ENCODE measurements around the gene TNFRSF14.

The TNFRSF14 gene

DNA sequence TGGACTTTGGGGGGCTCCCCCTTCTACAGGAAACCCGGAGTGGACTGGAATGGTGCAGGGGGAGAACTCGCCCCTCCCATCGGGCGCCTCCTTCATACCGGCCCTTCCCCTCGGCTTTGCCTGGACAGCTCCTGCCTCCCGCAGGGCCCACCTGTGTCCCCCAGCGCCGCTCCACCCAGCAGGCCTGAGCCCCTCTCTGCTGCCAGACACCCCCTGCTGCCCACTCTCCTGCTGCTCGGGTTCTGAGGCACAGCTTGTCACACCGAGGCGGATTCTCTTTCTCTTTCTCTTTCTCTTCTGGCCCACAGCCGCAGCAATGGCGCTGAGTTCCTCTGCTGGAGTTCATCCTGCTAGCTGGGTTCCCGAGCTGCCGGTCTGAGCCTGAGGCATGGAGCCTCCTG, at the start of gene TNFRSF14:
TSS of gene TNFRSF14 (plus strand) at position 95 of the 401 bp plus-strand sequence. CDS start at position 389, 294 bp downstream.
- intact Hi-C loops (cut with DNase I) = no loop called here

DNA sequence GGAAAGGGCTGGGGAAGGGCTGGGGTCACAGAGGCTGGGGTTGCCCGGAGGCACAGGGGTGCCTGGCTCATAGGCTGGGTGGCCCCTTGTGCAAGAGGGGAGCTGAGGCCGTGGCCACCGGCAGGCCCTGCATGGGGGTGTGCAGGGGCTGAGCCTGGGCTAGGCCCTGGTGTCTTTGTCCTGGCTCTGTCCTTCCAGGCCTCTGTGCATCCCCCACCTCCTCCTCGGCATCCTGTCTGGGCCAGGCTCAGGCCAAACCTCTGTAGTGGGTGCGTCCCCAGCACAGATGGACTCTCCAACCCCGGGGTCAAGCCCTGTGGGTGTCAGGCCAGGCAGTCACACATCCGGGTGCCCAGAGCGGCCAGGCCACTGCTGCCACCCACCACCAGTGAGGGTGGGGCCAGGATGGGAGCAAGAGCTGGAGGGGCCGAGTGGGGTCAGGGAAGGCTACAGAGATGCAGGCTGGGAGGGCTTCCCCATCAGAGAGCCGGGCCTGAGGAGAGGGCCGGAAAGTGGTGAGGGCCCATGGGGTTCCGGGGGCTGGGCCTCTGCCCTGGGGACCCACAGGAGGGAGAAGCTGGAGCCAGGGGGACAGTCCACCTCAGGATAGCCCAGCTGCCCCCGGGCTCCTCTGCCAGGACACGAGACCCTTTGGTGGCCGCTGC, 49.1 kb upstream of the TNFRSF14 start:
- DNase-seq = no peak
- intact Hi-C loops (cut with DNase I) = no loop called here

More for the DNA sequence above, at the start of gene TNFRSF14:
- DNase-seq = peak in 3 of 10 donors; percentile 36 to 53 (median 47)

DNA sequence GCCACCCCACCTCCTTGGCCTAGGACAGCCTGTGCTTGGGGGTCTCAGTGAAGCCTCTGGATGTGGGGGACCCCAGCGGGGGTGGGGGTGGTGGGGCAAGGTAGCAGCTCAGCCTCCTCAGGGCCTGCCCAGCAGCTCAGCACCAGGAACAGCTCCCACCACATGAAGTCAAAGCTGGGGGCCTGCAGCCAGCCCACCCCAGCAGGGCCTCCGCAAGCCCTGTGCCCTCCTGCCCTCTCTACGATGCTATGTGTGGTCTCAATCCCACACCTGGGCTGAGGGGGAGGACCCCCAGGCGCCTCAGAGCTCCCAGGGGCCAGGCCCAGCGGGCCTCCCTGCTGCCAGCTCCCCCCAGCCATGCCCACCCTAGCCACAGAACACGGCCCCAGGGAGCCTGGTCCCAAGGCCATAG, 48.4 kb upstream of the TNFRSF14 start:
- intact Hi-C loops (cut with DNase I) = no loop called here
- DNase-seq = no peak

DNA sequence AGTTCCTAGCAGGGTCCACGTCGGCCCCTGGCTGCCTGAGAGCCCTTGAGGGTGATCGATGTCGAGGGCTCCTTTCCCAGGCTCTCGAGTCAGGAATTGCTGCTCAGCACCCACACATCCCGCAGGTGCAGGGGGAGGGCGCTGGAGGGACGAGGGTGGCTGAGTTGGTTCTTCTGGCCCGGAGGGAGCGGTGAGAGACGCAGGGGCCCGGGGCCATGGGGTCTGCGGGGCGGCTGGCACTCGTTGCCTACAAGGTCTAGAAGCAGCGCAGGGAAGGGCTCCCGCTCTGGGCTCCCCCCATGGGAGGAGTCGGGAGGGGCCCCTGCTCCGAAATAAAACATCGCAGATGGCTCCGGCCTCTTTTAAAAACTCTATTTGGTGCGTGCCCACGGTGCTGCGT, 48.0 kb upstream of the TNFRSF14 start:
- DNase-seq = no peak
- intact Hi-C loops (cut with DNase I) = no loop called here

DNA sequence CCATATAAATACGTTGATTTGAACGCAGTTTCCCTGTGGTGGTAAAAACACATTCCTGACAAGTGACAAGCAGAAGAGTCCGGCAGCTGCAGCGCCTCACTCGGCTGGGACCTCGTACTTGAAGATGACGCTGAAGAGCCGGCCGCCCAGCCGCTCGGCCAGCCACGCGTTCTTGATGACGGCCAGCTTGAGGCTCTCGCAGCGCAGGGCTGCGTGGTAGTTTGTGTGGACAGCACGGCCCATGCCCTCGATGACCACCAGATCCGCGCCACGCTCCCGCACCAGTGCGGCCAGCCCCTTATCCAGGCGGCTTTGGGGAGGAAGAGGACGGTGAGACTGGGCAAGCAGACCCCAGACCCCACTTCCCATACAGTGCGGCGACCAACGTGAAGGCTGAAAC, 47.4 kb upstream of the TNFRSF14 start:
- DNase-seq = no peak
- intact Hi-C loops (cut with DNase I) = no loop called here

DNA sequence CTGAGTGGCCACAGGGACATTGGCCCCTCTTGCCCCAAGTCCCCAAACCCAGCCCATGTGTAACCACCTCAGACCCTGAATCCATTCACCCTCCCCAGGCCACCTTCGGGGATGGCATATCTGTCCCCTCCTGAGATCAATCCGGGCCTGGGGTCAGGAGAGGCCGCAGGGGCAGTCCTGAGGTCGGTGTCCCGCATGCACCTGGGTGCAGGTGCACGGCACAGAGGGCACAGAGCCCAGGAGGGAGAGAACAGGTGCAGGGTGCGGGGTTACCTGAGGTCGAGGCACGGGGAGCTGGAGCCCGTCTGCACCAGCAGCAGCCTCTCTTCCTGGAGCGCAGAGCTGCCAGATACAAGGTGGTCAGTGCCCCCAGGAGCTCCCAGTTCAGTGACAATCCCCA, 46.6 kb upstream of the TNFRSF14 start:
- intact Hi-C loops (cut with DNase I) = no loop called here
- DNase-seq = no peak

DNA sequence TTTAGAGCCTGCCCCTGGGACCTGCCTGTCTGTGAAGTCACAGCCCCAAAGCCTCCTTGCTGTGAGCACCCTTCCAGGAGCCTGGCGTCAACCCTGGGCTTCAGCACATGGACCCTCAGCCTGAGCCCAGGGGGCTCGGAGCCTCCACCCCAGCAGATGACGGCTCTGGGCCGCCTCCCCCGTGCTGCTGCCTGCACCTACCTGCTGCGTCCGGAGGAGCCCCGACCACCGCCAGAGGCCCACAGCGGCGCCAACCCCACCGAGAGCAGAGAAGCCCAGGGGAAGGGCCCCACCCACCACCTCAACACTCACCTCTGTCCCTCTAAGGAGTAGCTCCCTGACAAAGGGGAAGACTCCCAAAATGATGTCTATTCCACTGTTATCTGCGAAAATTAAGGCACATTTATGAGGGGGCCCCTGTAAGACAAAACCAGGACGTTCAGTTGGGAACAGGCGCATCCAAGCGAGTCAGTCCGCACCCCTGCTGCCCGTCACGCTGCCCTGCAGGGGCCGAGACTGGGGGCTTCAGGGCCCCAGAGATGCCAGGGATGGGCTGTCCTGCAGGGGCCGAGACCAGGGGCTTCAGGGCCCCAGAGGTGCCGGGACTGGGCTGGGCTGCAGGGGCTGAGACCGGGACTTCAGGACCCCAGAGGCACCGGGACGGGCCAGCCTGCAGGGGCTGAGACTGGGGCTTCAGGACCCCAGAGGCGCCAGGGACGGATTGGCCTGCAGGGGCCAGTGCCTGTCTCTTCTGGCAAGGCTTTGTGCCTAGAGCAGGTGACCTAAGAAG, 45.6 kb upstream of the TNFRSF14 start:
- DNase-seq = no peak

DNA sequence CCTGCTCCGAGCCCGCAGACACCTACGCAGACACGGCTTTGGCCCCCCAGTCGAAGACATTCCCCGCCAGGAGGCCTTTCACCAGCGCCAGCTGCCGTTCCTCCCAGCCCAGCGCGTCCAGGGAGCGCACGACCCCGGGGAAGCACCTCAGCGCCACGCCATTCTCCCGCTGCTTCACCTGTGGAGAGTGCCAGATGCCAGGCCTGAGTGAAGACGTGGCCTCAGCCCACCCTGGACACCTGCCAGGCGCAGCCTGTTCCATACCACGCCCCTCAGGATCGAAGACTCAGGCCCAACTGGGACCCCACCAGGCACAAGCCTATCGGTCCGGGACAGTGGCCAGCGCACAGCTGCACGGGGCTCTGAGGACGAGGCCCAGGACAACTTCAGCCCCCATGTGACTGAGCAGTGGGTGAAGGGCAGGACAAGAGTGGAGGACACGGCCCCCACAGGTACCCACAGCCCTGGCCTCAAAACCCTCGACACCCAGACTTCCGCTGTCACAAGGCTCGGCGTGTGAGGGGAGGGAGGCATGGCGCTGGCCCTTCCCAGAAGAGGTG, 43.2 kb upstream of the TNFRSF14 start:
- no peak for DNase-seq

More for the DNA sequence above, 45.6 kb upstream of the TNFRSF14 start:
- intact Hi-C loops (cut with DNase I) = no loop called here

DNA sequence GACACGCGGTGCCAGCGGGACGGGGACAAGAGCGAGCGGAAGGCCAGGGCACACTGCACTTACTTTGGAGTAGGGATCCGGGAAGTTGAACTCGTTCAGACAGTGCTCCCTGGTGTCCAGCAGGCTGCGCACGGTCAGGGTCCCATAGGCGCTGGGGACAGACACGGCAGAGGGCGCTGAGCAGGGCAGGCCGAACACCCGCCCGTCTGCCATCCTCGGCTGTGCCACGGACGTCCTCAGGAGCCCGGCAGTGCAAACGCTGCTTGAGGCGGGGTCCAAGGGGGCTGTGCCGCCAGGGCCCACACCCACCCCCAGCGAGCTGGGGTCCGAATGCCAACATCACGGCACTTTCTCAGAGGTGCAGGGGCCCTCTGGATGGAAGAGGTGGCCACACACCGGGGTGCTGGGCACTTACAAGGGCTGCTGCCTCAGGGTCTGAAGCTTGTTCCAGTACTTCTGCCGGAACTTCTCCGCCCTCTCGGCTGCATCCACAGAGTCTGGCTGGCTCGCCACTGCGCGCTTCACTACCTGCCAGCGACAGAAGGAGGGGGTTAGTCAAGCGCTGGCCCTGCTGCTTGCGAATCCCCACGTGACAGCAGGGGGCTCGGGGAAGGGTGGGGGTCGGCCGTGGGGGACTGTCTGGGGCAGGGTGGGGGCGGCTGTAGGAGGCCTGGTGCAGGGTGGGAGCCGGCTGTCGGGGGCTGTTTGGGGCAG, 42.1 kb upstream of the TNFRSF14 start:
- intact Hi-C loops (cut with DNase I) = no loop called here
- DNase-seq = no peak

More for the DNA sequence above, 43.2 kb upstream of the TNFRSF14 start:
- intact Hi-C loops (cut with DNase I) = no loop called here

DNA sequence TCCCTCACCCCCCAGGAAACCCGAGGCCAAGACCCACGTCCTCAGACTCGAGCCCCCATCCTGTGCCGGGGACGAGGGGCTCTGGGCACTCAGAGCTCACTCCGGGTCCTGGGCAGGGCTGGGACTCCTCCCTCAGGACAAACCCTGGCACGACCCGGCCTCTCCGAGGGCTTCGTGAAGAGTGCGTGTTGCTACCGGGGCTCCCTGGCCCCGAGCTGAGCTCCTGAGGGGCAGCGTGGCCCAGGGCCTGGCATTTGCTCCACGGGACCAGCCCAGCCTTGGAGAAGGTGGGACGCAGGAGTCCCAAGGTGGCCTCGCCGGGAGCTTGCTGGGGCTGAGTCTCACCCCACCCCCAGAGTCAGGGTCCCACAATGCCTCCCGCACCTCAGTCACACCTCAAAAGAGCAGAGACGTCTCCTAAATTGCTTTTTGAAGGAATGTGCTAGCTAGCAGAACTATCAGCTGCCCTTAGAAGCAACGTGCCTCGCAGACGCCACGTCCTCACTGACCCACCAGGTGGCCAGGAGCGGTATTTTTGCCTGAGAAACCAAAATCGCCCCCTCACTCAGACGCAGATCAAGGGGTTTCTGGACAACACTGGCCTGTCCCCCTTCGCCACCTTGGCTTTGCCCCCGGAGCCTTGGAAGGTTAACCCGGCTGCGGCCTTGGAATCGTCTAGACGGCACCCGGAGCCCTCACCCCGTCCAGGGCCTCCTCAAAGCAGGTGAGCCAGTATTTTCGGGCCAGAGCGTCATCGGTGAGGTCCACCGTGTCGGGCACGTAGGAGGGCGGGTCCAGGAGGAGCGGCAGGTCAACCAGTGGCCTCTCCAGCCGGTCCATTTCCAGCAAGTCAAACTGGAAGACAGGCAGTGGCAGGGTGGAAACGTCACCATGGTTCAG, 41.1 kb upstream of the TNFRSF14 start:
- intact Hi-C loops (cut with DNase I) = no loop called here
- no peak for DNase-seq

DNA sequence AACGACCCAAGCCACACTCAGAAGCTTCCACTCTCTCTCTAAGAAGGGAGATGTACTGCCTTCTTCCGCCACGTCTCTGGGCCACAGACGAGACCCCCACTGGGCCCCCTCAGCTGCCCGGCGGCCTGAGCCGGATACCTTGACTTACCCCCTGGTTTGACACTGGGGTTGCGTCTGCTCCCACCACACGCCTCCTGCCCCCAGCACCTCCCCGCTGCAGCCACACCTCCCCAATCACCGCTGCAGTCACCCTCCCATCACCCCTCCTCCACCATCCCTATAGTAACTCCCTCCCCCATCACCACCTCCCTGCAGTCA, 40.4 kb upstream of the TNFRSF14 start:
- DNase-seq = no peak
- intact Hi-C loops (cut with DNase I) = no loop called here

DNA sequence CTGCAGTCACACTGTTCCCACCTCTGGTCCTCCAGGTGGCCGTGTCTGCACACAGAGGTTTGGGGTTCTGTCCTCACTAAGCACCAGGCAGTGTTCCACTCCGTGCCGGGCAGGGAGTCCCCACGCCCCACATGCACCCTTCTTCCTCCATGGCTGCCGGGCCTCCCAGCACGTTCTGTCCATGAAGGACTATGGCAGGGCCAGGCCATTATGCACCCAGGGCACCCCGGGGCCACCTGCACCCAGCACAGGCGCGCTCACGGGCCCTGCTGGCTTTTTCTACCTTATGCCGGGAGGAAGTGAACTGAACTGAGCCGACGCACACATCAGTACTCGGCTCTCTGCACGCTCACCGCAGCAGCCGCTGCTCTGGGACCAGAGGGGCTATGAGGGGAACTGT, 40.0 kb upstream of the TNFRSF14 start:
- intact Hi-C loops (cut with DNase I) = no loop called here
- no peak for DNase-seq

DNA sequence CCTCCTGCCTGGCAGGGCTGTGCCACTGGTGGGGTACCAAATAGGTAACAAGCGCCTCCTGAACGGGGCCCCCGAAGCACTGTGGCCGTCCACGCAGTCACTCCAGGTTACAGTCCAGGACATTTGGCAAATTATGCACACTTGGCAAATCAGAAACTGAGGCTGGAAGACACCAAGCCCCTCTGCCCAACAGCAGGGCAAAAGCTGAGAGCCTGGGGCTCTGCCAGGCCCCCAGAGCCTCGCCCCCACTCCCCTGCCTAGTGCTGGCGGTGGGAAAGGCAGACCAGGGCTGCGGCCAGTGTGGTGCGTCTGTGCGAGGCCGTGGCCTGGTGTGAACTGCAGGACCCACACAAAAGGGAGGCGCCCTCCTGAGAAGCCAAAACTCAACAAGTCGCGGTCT, 39.2 kb upstream of the TNFRSF14 start:
- intact Hi-C loops (cut with DNase I) = no loop called here
- DNase-seq = no peak

DNA sequence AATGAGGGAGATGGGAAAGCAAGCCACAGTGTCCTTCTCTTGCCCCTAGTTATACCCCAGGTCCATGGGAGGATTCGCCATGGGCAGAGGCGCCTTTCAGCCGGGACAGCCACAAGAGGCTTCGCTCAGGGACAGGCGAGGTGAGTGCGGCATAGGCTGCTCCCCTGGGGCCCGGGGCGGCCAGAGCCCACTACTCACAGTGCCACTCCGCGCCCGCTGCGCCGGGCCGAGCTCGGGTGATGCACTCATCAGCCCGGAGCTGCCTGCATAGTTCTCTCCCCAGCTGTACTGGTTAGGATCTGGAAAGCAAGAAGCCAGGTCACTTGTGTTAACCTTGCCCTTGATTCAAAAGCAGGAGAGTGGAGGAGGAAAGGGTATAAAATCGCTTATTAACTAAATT, 38.2 kb upstream of the TNFRSF14 start:
- DNase-seq = no peak
- intact Hi-C loops (cut with DNase I) = no loop called here

DNA sequence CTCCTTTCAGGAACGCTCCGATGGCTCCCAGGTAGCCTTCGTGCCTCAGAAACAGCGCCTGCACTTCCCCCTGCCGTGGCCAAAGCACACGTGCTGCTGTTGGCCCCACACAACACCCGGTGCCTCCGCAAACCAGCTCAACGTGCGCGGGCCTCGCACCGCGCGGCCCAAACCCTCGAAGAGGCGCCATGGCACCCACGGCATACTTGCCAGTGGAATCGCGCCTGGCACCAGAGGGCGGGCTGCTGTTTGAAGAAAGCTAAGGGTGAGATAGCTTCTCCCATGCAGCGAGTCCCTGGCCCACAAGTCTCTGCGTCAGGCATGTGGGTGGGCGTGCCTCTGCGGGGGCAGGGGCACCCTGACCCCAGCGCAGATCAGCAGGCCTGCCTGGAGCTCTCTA, 37.6 kb upstream of the TNFRSF14 start:
- DNase-seq = peak in 1 of 10 donors; percentile 85
- intact Hi-C loops (cut with DNase I) = no loop called here

DNA sequence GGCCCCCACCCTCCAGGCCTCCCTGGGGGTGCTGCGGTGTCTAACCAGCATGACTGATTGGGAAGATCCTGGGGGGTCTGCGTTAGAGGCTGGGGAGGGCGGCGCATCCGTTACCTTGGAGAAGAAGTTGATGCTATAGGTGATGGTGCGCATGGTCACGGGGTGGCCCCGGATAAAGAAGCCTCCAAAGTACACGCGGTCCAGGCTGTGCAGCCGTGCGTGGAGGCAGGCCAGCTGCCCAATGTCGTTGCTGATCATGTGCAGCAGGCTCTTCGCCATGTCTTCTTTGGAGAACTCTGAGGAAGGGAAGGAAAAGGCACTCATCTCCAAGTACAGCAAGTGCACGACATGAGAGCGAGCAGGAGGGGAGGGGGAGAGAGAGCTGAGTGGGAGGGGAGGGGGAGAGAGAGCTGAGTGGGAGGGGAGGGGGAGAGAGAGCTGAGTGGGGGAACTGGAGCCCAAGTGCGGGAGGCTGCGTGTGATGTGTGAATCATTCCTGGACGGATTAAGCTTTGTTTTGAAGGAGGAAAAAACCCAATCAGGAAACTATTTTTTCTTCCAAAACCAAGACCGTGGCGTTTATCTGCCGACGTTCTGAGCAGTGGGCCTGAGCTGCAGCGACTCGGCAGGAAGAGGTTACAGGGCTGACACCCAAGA, 37.0 kb upstream of the TNFRSF14 start:
- intact Hi-C loops (cut with DNase I) = no loop called here
- DNase-seq = peak in 4 of 10 donors; percentile 49 to 91 (median 74)

DNA sequence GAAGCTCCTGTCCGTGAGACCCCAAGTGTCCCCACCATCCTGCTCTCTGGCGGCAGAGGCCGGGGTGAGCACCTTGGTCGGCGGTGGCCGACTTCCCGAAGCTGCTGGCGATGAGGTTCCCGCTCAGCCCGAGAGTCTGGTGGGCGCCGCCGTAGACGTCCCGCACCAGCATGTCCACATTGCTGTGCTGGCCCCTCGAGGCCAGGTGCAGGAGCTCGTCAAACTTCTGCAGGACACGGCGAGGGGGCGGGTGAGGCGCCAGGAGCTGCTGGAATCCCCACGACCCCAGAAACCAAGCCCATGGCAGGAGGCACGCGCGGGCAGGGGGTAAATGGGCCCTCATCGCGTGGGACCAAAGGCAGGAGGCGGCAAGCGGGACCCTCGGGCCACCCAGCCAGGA, 36.4 kb upstream of the TNFRSF14 start:
- no peak for DNase-seq
- intact Hi-C loops (cut with DNase I) = no loop called here

DNA sequence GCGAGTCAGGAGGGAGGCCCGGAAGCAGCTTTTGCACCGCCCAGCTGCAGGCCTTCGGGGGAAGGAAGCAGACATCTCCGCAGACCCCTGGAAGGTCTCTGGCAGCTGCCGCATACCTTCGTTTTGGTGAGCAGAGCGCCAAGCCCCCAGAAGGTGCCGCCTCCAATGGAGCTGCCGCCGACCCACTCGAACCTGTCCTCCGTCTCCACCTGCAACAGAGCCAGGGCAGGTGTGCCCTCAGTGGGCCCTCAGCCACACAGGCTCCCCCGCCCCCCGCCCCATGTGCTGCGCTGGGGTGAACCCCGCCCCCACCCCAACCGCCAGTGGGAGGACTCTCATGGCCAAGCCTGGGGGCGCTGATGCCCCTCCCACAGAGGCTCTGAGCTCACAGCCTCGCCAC, 36.0 kb upstream of the TNFRSF14 start:
- DNase-seq = no peak
- intact Hi-C loops (cut with DNase I) = no loop called here

DNA sequence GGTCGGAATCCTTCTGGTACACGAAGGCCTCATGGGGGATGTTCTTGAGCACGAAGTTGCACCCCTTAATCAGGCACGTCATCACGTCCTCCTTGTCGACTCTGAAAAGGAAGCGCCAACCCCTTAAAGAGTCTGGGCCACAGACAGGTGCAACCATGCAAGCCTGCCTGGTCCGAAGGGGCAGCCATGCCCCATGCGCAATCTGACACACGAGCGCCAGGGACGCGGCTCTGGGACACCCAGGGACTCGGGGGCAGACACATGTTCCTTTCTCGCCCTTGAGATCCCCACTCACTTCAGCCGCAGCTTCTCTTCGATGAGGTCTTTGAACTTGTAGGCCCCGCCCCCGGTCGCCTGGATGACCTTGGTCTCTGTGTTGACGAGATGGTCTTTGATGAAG, 35.4 kb upstream of the TNFRSF14 start:
- DNase-seq = no peak
- intact Hi-C loops (cut with DNase I) = no loop called here

DNA sequence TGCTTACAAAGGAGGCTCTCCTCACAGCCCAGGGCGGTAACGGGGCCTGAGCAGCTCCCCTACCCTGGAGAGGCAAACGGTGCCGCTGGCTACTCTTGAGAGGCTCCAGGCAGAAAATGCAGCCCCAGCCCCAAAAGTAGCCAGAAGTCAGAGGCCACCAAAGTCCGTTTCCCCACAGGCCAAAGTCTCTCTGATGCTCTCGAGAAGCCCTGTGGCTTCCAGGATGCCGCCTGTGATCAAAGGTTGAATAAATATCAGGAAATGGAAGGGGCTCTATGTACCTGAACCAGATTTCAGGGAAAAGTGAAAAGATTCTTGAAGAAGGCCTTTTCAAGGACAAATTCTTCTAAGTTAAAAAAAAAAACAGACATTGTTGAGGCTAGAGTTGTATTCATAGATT, 33.9 kb upstream of the TNFRSF14 start:
- intact Hi-C loops (cut with DNase I) = no loop called here

More for the DNA sequence above, 33.9 kb upstream of the TNFRSF14 start:
- no peak for DNase-seq

All from posterior cingulate gyrus (tissue), 11 donors.